ENCODE measurements around the gene SHPK.
"Not testable (repeated sequence)": the region's sequence is repeated elsewhere in the genome, so short reads cannot be mapped to it uniquely, and the experiment has no call there.

The SHPK gene

DNA sequence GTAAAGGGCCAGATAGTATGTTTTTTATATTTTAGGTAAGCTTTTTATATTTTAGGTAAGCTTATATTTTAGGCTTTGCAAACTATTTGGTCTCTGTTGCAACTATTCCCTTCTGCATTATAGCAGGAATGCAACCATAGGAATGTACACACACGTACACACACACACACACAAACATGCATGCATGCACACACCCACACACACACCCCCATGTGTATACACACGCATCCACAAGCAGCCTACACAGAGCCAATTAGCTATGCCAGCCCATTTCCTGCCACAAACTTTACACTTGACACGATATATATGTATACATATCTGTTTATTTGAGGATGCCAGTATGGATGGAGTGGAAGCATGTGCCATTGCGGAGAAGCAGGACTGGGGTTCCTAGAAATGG lies 70.9 kb downstream of the SHPK start:
- H3K27me3 ChIP-seq (ENCODE audit: insufficient read depth, poor library complexity, severe bottlenecking) = no peaks in the 10 kb centered on the region
- no peak for DNase-seq (ENCODE audit: low read depth in 1 of 2, low spot score in 1 of 2)
- H3K4me3 ChIP-seq (replicated peaks; ENCODE audit: insufficient read depth, low read length) = no peak overlapping the region
- TF ChIP-seq, protein P1, sequence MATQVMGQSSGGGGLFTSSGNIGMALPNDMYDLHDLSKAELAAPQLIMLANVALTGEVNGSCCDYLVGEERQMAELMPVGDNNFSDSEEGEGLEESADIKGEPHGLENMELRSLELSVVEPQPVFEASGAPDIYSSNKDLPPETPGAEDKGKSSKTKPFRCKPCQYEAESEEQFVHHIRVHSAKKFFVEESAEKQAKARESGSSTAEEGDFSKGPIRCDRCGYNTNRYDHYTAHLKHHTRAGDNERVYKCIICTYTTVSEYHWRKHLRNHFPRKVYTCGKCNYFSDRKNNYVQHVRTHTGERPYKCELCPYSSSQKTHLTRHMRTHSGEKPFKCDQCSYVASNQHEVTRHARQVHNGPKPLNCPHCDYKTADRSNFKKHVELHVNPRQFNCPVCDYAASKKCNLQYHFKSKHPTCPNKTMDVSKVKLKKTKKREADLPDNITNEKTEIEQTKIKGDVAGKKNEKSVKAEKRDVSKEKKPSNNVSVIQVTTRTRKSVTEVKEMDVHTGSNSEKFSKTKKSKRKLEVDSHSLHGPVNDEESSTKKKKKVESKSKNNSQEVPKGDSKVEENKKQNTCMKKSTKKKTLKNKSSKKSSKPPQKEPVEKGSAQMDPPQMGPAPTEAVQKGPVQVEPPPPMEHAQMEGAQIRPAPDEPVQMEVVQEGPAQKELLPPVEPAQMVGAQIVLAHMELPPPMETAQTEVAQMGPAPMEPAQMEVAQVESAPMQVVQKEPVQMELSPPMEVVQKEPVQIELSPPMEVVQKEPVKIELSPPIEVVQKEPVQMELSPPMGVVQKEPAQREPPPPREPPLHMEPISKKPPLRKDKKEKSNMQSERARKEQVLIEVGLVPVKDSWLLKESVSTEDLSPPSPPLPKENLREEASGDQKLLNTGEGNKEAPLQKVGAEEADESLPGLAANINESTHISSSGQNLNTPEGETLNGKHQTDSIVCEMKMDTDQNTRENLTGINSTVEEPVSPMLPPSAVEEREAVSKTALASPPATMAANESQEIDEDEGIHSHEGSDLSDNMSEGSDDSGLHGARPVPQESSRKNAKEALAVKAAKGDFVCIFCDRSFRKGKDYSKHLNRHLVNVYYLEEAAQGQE (IDR thresholded peaks at IDR 0.05; ENCODE audit: insufficient replicate concordance, low read depth) = no peak
- TF ChIP-seq CTCF (IDR thresholded peaks at IDR 0.05; ENCODE audit: insufficient read depth, low read length) (no peak), POLR2AphosphoS5 (IDR thresholded peaks at IDR 0.05; ENCODE audit: low read depth) (no peak), GABPA (IDR thresholded peaks at IDR 0.05; ENCODE audit: low read depth) (no peak), SPI1 (IDR thresholded peaks at IDR 0.05; ENCODE audit: borderline replicate concordance, low read depth) (no peak)
- H3K27ac ChIP-seq (replicated peaks) = no peak overlapping the region

DNA sequence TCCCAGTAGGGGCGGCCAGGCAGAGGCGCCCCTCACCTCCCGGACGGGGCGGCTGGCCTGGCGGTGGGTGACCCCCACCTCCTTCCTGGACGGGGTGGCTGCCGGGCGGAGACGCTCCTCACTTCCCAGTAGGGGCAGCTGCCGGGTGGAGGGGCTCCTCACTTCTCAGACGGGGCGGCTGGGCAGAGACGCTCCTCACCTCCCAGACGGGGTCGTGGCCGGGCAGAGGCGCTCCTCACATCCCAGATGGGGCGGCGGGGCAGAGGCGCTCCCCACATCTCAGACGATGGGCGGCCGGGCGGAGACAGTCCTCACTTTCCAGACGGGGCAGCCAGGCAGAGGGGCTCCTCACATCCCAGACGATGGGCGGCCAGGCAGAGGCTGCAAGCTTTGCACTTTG lies 71.8 kb downstream of the SHPK start:
- DNase-seq (ENCODE audit: low read depth in 1 of 2, low spot score in 1 of 2); H3K27me3 ChIP-seq (ENCODE audit: insufficient read depth, poor library complexity, severe bottlenecking); H3K4me3 ChIP-seq (replicated peaks; ENCODE audit: insufficient read depth, low read length); H3K27ac ChIP-seq (replicated peaks): not testable (repeated sequence)

GRCh38 chr17:3559270-3559645 lies 76.8 kb downstream of the SHPK start:
- H3K27me3 ChIP-seq (ENCODE audit: insufficient read depth, poor library complexity, severe bottlenecking) = no peaks in the 10 kb centered on the region
- TF ChIP-seq CTCF (IDR thresholded peaks at IDR 0.05; ENCODE audit: insufficient read depth, low read length) = no peak
- TF ChIP-seq GABPA (IDR thresholded peaks at IDR 0.05; ENCODE audit: low read depth) = no peak
- TF ChIP-seq SPI1 (IDR thresholded peaks at IDR 0.05; ENCODE audit: borderline replicate concordance, low read depth) = no peak
- no peak for TF ChIP-seq POLR2AphosphoS5 (IDR thresholded peaks at IDR 0.05; ENCODE audit: low read depth)
- TF ChIP-seq, protein P1 (IDR thresholded peaks at IDR 0.05; ENCODE audit: insufficient replicate concordance, low read depth) = no peak
- DNase-seq (ENCODE audit: low read depth in 1 of 2, low spot score in 1 of 2) = no peak
- no peak overlapping the region for H3K4me3 ChIP-seq (replicated peaks; ENCODE audit: insufficient read depth, low read length)
- no peak overlapping the region for H3K27ac ChIP-seq (replicated peaks)

GRCh38 chr17:3558603-3559269 lies 77.3 kb downstream of the SHPK start:
- DNase-seq (ENCODE audit: low read depth in 1 of 2, low spot score in 1 of 2) = no peak
- H3K27ac ChIP-seq (replicated peaks) = no peak overlapping the region

More at GRCh38 chr17:3558603-3559269, 77.3 kb downstream of the SHPK start:
- TF ChIP-seq, protein P1 (IDR thresholded peaks at IDR 0.05; ENCODE audit: insufficient replicate concordance, low read depth) = no peak
- TF ChIP-seq SPI1 (IDR thresholded peaks at IDR 0.05; ENCODE audit: borderline replicate concordance, low read depth) = no peak
- TF ChIP-seq POLR2AphosphoS5 (IDR thresholded peaks at IDR 0.05; ENCODE audit: low read depth) = no peak
- TF ChIP-seq GABPA (IDR thresholded peaks at IDR 0.05; ENCODE audit: low read depth) = no peak
- no peak for TF ChIP-seq CTCF (IDR thresholded peaks at IDR 0.05; ENCODE audit: insufficient read depth, low read length)
- Histone ChIP-seq H3K27me3 (ENCODE audit: insufficient read depth, poor library complexity, severe bottlenecking) (no peaks in the 10 kb centered on the region), H3K4me3 (replicated peaks; ENCODE audit: insufficient read depth, low read length) (no peak overlapping the region)
